ENCODE measurements around the gene PRKCB.
"Not testable (repeated sequence)": the region's sequence is repeated elsewhere in the genome, so short reads cannot be mapped to it uniquely, and the experiment has no call there.

Gene PRKCB

GRCh38 chr16:23916552-23916951 lies 80.8 kb downstream of the PRKCB start:
- not testable (repeated sequence) for H3K9me3 ChIP-seq (ENCODE audit: control insufficient read depth in 1 of 2, low read length in 2 of 2); H3K36me3 ChIP-seq (ENCODE audit: control insufficient read depth in 1 of 2, insufficient read depth in 2 of 2, low read length in 2 of 2); H3K4me1 ChIP-seq (ENCODE audit: control insufficient read depth in 1 of 2, insufficient read depth in 2 of 2, low read length in 2 of 2); H3K9ac ChIP-seq (ENCODE audit: low read depth in 1 of 2, low read length in 2 of 2); H3K27ac ChIP-seq (ENCODE audit: low read depth, low read length); H3K27me3 ChIP-seq (ENCODE audit: control insufficient read depth in 1 of 2, insufficient read depth in 2 of 2, low read length in 2 of 2); H3K4me3 ChIP-seq (ENCODE audit: low read depth in 1 of 2, low read length in 2 of 2)

- Histone ChIP-seq H3K36me3 (ENCODE audit: control insufficient read depth in 1 of 2, insufficient read depth in 2 of 2, low read length in 2 of 2) (no peaks in the 10 kb centered on the region), H3K27me3 (ENCODE audit: control insufficient read depth in 1 of 2, insufficient read depth in 2 of 2, low read length in 2 of 2) (no peaks in the 10 kb centered on the region), H3K27ac (ENCODE audit: low read depth, low read length) (no peak overlapping the region), H3K4me1 (ENCODE audit: control insufficient read depth in 1 of 2, insufficient read depth in 2 of 2, low read length in 2 of 2) (no peaks in the 10 kb centered on the region), H3K9me3 (ENCODE audit: control insufficient read depth in 1 of 2, low read length in 2 of 2) (no peaks in the 10 kb centered on the region), H3K4me3 (ENCODE audit: low read depth in 1 of 2, low read length in 2 of 2) (no peak overlapping the region), H3K9ac (ENCODE audit: low read depth in 1 of 2, low read length in 2 of 2) (no peak overlapping the region)
Measured at GRCh38 chr16:23917621-23918020, 81.8 kb downstream of the PRKCB start.

GRCh38 chr16:23920446-23920845 lies 84.7 kb downstream of the PRKCB start:
- H3K4me1 ChIP-seq (ENCODE audit: control insufficient read depth in 1 of 2, insufficient read depth in 2 of 2, low read length in 2 of 2): no peaks in the 10 kb centered on the region
- no peak overlapping the region for H3K27ac ChIP-seq (ENCODE audit: low read depth, low read length)
- H3K27me3 ChIP-seq (ENCODE audit: control insufficient read depth in 1 of 2, insufficient read depth in 2 of 2, low read length in 2 of 2): no peaks in the 10 kb centered on the region
- no peaks in the 10 kb centered on the region for H3K36me3 ChIP-seq (ENCODE audit: control insufficient read depth in 1 of 2, insufficient read depth in 2 of 2, low read length in 2 of 2)
- H3K9me3 ChIP-seq (ENCODE audit: control insufficient read depth in 1 of 2, low read length in 2 of 2): no peaks in the 10 kb centered on the region
- H3K9ac ChIP-seq (ENCODE audit: low read depth in 1 of 2, low read length in 2 of 2): no peak overlapping the region
- H3K4me3 ChIP-seq (ENCODE audit: low read depth in 1 of 2, low read length in 2 of 2): no peak overlapping the region

GRCh38 chr16:23920899-23921298 lies 85.1 kb downstream of the PRKCB start:
- Histone ChIP-seq H3K27me3 (ENCODE audit: control insufficient read depth in 1 of 2, insufficient read depth in 2 of 2, low read length in 2 of 2) (no peaks in the 10 kb centered on the region), H3K4me1 (ENCODE audit: control insufficient read depth in 1 of 2, insufficient read depth in 2 of 2, low read length in 2 of 2) (no peaks in the 10 kb centered on the region), H3K4me3 (ENCODE audit: low read depth in 1 of 2, low read length in 2 of 2) (no peak overlapping the region), H3K9me3 (ENCODE audit: control insufficient read depth in 1 of 2, low read length in 2 of 2) (no peaks in the 10 kb centered on the region), H3K27ac (ENCODE audit: low read depth, low read length) (no peak overlapping the region), H3K36me3 (ENCODE audit: control insufficient read depth in 1 of 2, insufficient read depth in 2 of 2, low read length in 2 of 2) (no peaks in the 10 kb centered on the region), H3K9ac (ENCODE audit: low read depth in 1 of 2, low read length in 2 of 2) (no peak overlapping the region)

- no peak overlapping the region for H3K9ac ChIP-seq (ENCODE audit: low read depth in 1 of 2, low read length in 2 of 2)
- no peak overlapping the region for H3K4me3 ChIP-seq (ENCODE audit: low read depth in 1 of 2, low read length in 2 of 2)
- H3K4me1 ChIP-seq (ENCODE audit: control insufficient read depth in 1 of 2, insufficient read depth in 2 of 2, low read length in 2 of 2): no peaks in the 10 kb centered on the region
- H3K9me3 ChIP-seq (ENCODE audit: control insufficient read depth in 1 of 2, low read length in 2 of 2): no peaks in the 10 kb centered on the region
- H3K27ac ChIP-seq (ENCODE audit: low read depth, low read length): no peak overlapping the region
- no peaks in the 10 kb centered on the region for H3K36me3 ChIP-seq (ENCODE audit: control insufficient read depth in 1 of 2, insufficient read depth in 2 of 2, low read length in 2 of 2)
- H3K27me3 ChIP-seq (ENCODE audit: control insufficient read depth in 1 of 2, insufficient read depth in 2 of 2, low read length in 2 of 2): no peaks in the 10 kb centered on the region
Measured at GRCh38 chr16:23922406-23922805, 86.6 kb downstream of the PRKCB start.

- Histone ChIP-seq H3K4me3 (ENCODE audit: low read depth in 1 of 2, low read length in 2 of 2) (no peak overlapping the region), H3K9me3 (ENCODE audit: control insufficient read depth in 1 of 2, low read length in 2 of 2) (no peaks in the 10 kb centered on the region), H3K4me1 (ENCODE audit: control insufficient read depth in 1 of 2, insufficient read depth in 2 of 2, low read length in 2 of 2) (no peaks in the 10 kb centered on the region), H3K27ac (ENCODE audit: low read depth, low read length) (no peak overlapping the region), H3K36me3 (ENCODE audit: control insufficient read depth in 1 of 2, insufficient read depth in 2 of 2, low read length in 2 of 2) (no peaks in the 10 kb centered on the region), H3K9ac (ENCODE audit: low read depth in 1 of 2, low read length in 2 of 2) (no peak overlapping the region), H3K27me3 (ENCODE audit: control insufficient read depth in 1 of 2, insufficient read depth in 2 of 2, low read length in 2 of 2) (no peaks in the 10 kb centered on the region)
Measured at GRCh38 chr16:23924128-23924527, 88.3 kb downstream of the PRKCB start.

GRCh38 chr16:23927796-23928195 lies 92.0 kb downstream of the PRKCB start:
- Histone ChIP-seq H3K27me3 (ENCODE audit: control insufficient read depth in 1 of 2, insufficient read depth in 2 of 2, low read length in 2 of 2) (no peaks in the 10 kb centered on the region), H3K36me3 (ENCODE audit: control insufficient read depth in 1 of 2, insufficient read depth in 2 of 2, low read length in 2 of 2) (no peaks in the 10 kb centered on the region)

GRCh38 chr16:23929237-23929636 lies 93.5 kb downstream of the PRKCB start:
- no peak overlapping the region for H3K4me3 ChIP-seq (ENCODE audit: low read depth in 1 of 2, low read length in 2 of 2)
- no peaks in the 10 kb centered on the region for H3K4me1 ChIP-seq (ENCODE audit: control insufficient read depth in 1 of 2, insufficient read depth in 2 of 2, low read length in 2 of 2)
- H3K9me3 ChIP-seq (ENCODE audit: control insufficient read depth in 1 of 2, low read length in 2 of 2): no peaks in the 10 kb centered on the region
- H3K27ac ChIP-seq (ENCODE audit: low read depth, low read length): no peak overlapping the region
- H3K9ac ChIP-seq (ENCODE audit: low read depth in 1 of 2, low read length in 2 of 2): no peak overlapping the region
- H3K36me3 ChIP-seq (ENCODE audit: control insufficient read depth in 1 of 2, insufficient read depth in 2 of 2, low read length in 2 of 2): no peaks in the 10 kb centered on the region
- no peaks in the 10 kb centered on the region for H3K27me3 ChIP-seq (ENCODE audit: control insufficient read depth in 1 of 2, insufficient read depth in 2 of 2, low read length in 2 of 2)

More at GRCh38 chr16:23927796-23928195, 92.0 kb downstream of the PRKCB start:
- H3K4me1 ChIP-seq (ENCODE audit: control insufficient read depth in 1 of 2, insufficient read depth in 2 of 2, low read length in 2 of 2): no peaks in the 10 kb centered on the region
- no peaks in the 10 kb centered on the region for H3K9me3 ChIP-seq (ENCODE audit: control insufficient read depth in 1 of 2, low read length in 2 of 2)
- H3K27ac ChIP-seq (ENCODE audit: low read depth, low read length): no peak overlapping the region
- no peak overlapping the region for H3K4me3 ChIP-seq (ENCODE audit: low read depth in 1 of 2, low read length in 2 of 2)
- H3K9ac ChIP-seq (ENCODE audit: low read depth in 1 of 2, low read length in 2 of 2): no peak overlapping the region

- no peak overlapping the region for H3K27ac ChIP-seq (ENCODE audit: low read depth, low read length)
- no peaks in the 10 kb centered on the region for H3K36me3 ChIP-seq (ENCODE audit: control insufficient read depth in 1 of 2, insufficient read depth in 2 of 2, low read length in 2 of 2)
- no peak overlapping the region for H3K4me3 ChIP-seq (ENCODE audit: low read depth in 1 of 2, low read length in 2 of 2)
- H3K9me3 ChIP-seq (ENCODE audit: control insufficient read depth in 1 of 2, low read length in 2 of 2): no peaks in the 10 kb centered on the region
- H3K4me1 ChIP-seq (ENCODE audit: control insufficient read depth in 1 of 2, insufficient read depth in 2 of 2, low read length in 2 of 2): no peaks in the 10 kb centered on the region
- no peaks in the 10 kb centered on the region for H3K27me3 ChIP-seq (ENCODE audit: control insufficient read depth in 1 of 2, insufficient read depth in 2 of 2, low read length in 2 of 2)
- H3K9ac ChIP-seq (ENCODE audit: low read depth in 1 of 2, low read length in 2 of 2): no peak overlapping the region
Measured at GRCh38 chr16:23929856-23930255, 94.1 kb downstream of the PRKCB start.

GRCh38 chr16:23930791-23931190 lies 95.0 kb downstream of the PRKCB start:
- Histone ChIP-seq H3K27me3 (ENCODE audit: control insufficient read depth in 1 of 2, insufficient read depth in 2 of 2, low read length in 2 of 2) (no peaks in the 10 kb centered on the region), H3K4me1 (ENCODE audit: control insufficient read depth in 1 of 2, insufficient read depth in 2 of 2, low read length in 2 of 2) (no peaks in the 10 kb centered on the region), H3K9me3 (ENCODE audit: control insufficient read depth in 1 of 2, low read length in 2 of 2) (no peaks in the 10 kb centered on the region), H3K4me3 (ENCODE audit: low read depth in 1 of 2, low read length in 2 of 2) (no peak overlapping the region), H3K9ac (ENCODE audit: low read depth in 1 of 2, low read length in 2 of 2) (no peak overlapping the region), H3K36me3 (ENCODE audit: control insufficient read depth in 1 of 2, insufficient read depth in 2 of 2, low read length in 2 of 2) (no peaks in the 10 kb centered on the region), H3K27ac (ENCODE audit: low read depth, low read length) (no peak overlapping the region)

- Histone ChIP-seq H3K27me3 (ENCODE audit: control insufficient read depth in 1 of 2, insufficient read depth in 2 of 2, low read length in 2 of 2) (no peaks in the 10 kb centered on the region), H3K4me1 (ENCODE audit: control insufficient read depth in 1 of 2, insufficient read depth in 2 of 2, low read length in 2 of 2) (no peaks in the 10 kb centered on the region), H3K9ac (ENCODE audit: low read depth in 1 of 2, low read length in 2 of 2) (no peak overlapping the region), H3K9me3 (ENCODE audit: control insufficient read depth in 1 of 2, low read length in 2 of 2) (no peaks in the 10 kb centered on the region), H3K27ac (ENCODE audit: low read depth, low read length) (no peak overlapping the region), H3K4me3 (ENCODE audit: low read depth in 1 of 2, low read length in 2 of 2) (no peak overlapping the region), H3K36me3 (ENCODE audit: control insufficient read depth in 1 of 2, insufficient read depth in 2 of 2, low read length in 2 of 2) (no peaks in the 10 kb centered on the region)
Measured at GRCh38 chr16:23931199-23931598, 95.4 kb downstream of the PRKCB start.

All from duodenal mucosa (tissue), 2 donors.